Fibroblast of villous mesenchyme (primary cell): ENCODE measurements around the gene MAGOH. TPM values are rescaled to one million over a fixed set of nuclear protein-coding genes. Genes with fewer than 3 reads are reported as not detected.
"Not testable (repeated sequence)": the region's sequence is repeated elsewhere in the genome, so short reads cannot be mapped to it uniquely, and the experiment has no call there.

Source experiments
- DNase-seq: peaks from one replicate; pipeline ENCODE4 v3.0.0-alpha.2; 2010; ENCODE audit warnings: low read depth
- H3K4me3 ChIP-seq: 2 replicates; pipeline ENCODE4 v1.5.1; 2011; ENCODE audit warnings: low read depth, mild to moderate bottlenecking, low read length
- total RNA-seq: library from RNA; depleted of rRNA; stranded (reverse); fragments of >200 nt; gene quantifications from 2 replicates; pipeline ENCODE4 v1.2.3, GENCODE V29; 2012
- TF ChIP-seq, protein P1 (sequence below): IDR thresholded peaks from 2 replicates; pipeline ENCODE4 v1.5.1; 2012; ENCODE audit warnings: low read depth, mild to moderate bottlenecking, low read length; ENCODE audit not compliant: insufficient read depth

Gene MAGOH
- total RNA-seq, 1 donor: 30.2 TPM

DNA sequence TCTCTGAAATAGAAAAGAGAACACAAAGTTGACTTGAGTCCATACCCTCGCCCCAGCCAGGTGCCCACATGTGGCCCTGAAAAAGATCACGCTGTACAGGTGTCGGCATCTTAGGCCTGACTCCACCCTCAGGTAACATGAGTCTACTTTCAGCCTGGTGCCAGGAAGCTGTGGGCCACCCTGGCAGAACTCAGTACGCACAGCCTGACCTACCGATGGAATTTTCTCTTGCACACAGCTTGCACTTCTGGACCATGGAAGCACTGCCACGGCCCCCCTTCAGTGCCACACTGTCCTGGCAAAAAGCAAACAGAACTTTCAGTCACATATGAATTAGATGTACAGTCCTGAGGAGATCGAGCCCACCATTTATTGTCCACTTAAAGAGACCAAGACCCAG lies 20.1 kb downstream of the MAGOH start:
- TF ChIP-seq, protein P1, sequence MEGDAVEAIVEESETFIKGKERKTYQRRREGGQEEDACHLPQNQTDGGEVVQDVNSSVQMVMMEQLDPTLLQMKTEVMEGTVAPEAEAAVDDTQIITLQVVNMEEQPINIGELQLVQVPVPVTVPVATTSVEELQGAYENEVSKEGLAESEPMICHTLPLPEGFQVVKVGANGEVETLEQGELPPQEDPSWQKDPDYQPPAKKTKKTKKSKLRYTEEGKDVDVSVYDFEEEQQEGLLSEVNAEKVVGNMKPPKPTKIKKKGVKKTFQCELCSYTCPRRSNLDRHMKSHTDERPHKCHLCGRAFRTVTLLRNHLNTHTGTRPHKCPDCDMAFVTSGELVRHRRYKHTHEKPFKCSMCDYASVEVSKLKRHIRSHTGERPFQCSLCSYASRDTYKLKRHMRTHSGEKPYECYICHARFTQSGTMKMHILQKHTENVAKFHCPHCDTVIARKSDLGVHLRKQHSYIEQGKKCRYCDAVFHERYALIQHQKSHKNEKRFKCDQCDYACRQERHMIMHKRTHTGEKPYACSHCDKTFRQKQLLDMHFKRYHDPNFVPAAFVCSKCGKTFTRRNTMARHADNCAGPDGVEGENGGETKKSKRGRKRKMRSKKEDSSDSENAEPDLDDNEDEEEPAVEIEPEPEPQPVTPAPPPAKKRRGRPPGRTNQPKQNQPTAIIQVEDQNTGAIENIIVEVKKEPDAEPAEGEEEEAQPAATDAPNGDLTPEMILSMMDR: no peak
- DNase-seq: no peak
- H3K4me3 ChIP-seq: no peak overlapping the region

DNA sequence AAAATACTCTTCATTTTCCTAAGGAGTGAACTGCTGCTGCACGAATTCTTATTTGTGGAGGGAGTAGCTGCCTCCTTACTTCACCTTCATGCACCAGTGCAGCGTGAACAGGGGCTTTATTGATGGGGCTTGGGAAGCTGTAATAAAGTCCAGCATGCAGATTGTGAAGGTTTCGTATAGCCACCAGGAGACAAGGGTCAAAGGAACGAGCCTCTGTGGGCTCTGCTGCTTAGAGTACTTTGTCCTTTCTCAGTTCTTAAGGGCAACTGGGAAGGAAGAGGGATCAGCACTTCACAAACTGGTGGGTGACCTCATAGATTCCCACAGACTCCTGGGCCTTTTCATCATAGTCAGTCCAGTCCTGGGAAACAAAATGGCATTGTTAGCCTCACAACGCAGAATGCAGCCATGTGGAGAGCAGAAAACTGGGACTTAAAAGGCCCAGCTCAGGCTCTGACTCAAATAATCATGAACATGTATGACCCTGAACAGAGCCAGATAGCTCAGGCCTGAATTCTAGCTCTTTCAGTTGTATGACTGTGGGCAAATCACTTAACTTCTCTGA lies 23.9 kb downstream of the MAGOH start:
- no peak for DNase-seq
- no peak overlapping the region for H3K4me3 ChIP-seq
- TF ChIP-seq, protein P1: no peak

DNA sequence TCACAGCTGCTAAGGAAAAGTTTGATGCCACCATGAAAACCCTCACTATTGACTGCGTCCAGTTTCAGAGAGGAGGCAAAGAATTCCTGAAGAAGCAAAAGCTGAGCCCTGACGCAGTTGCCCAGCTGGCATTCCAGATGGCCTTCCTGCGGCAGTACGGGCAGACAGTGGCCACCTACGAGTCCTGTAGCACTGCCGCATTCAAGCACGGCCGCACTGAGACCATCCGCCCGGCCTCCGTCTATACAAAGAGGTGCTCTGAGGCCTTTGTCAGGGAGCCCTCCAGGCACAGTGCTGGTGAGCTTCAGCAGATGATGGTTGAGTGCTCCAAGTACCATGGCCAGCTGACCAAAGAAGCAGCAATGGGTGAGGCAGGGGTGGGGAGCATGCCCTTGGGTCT lies 27.4 kb downstream of the MAGOH start:
- no peak for DNase-seq
- H3K4me3 ChIP-seq: no peak overlapping the region
- TF ChIP-seq, protein P1: no peak

DNA sequence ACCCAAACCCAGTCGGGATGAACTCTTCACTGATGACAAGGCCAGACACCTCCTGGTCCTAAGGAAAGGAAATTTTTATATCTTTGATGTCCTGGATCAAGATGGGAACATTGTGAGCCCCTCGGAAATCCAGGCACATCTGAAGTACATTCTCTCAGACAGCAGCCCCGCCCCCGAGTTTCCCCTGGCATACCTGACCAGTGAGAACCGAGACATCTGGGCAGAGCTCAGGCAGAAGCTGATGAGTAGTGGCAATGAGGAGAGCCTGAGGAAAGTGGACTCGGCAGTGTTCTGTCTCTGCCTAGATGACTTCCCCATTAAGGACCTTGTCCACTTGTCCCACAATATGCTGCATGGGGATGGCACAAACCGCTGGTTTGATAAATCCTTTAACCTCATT lies 28.0 kb downstream of the MAGOH start:
- no peak for DNase-seq
- no peak overlapping the region for H3K4me3 ChIP-seq
- TF ChIP-seq, protein P1: no peak

DNA sequence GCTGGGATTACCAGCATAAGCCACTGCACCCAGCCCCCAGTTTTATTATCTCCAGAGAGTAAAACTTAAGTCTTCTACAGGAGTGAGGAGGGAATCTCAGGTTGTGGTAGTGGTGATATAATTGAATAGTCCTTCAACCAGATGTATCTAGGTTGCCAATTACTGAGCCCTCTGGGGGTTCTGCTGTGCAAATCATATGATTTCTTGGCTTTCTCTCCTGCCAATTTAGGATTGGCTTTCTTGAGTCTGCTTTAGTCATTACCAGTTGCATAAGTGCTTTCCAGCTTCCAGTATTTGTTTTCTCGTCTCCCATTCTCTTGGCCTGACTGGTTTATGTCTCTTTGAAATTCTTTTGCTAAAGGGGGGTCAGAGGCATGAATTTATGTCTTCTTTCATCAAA lies 30.6 kb downstream of the MAGOH start:
- TF ChIP-seq, protein P1: no peak
- DNase-seq: no peak
- H3K4me3 ChIP-seq: no peak overlapping the region

DNA sequence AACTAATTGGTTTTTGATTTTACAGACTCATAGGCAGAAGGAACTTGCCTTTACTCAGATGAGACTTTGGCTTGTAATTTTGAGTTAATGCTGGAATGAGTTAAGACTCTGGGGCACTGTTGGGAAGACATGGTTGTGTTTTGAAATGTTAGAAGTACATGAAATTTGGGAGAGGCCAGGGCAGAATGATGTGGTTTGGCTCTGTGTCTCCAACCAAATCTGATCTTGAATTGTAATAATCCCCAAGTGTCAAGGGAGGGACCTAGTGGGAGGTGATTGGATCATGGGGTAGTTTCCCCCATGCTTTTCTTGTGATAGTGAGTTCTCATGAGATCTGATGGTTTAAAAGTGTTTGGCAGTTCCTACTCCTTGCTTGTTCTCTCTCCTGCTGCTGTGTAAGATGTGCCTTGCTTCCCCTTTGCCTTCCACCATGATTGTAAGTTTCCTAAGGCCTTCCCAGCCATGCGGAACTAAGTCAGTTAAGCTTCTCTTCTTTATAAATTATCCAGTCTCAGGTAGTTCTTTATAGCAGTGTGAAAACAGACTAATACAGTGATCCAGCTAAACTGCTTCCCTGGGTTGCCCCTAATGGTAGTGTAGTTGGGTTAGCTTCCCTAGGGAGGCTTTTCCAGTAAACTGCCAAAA lies 31.5 kb downstream of the MAGOH start:
- TF ChIP-seq, protein P1: no peak
- H3K4me3 ChIP-seq: no peak overlapping the region
- no peak for DNase-seq

DNA sequence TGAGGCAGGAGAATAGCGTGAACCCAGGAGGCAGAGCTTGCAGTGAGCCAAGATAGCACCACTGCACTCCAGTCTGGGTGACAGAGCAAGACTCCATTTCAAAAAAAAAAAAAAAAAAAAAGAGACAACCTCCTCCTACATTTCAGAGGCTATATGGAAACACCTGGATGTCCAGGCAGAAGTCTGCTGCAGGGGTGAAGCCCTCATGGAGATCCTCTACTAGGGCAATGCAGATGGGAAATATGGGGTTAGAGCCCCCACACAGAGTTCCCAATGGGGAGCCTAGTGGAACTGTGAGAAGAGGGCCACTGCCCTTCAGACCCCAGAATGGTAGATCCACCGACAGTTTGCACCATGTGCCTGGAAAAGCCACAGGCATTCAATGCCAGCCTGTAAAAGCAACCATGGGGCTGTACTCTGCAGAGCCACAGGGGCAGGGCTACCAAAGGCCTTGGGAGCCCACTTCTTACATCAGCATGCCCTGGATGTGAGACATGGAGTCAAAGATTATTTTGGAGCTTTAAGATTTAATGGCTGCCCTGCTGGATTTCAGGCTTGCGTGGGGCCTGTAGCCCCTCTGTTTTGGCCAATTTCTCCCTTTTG lies 32.1 kb downstream of the MAGOH start:
- DNase-seq: not testable (repeated sequence)

DNA sequence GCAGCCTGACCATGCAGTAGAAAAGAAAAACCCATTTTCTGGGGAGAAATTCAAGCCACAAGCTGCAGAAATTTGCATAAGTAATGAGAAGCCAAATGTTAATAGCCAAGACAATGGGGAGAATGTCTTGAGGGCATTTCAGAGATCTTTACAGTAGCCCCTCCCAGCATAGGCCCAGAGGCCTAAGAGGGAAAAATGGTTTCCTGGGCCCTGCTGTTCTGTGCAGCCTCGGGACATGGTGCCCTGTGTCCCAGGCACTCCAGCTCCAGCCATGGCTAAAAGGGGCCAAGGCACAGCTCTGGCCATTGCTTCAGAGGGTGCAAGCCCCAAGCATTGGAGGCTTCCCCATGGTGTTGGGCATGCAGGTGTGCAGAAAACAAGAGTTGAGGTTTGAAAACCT lies 32.8 kb downstream of the MAGOH start:
- H3K4me3 ChIP-seq, DNase-seq: not testable (repeated sequence)

More for the DNA sequence above, 32.1 kb downstream of the MAGOH start:
- H3K4me3 ChIP-seq: not testable (repeated sequence)
